GM13977 (cell line): ENCODE data around the gene PDE1C.

Experiments
- DNase-seq: peaks from one replicate; pipeline ENCODE4 v3.0.0; 2012; ENCODE audit warnings: low spot score
- in situ Hi-C: fragments of 300-500 bp; cut with MboI; formaldehyde crosslinking; loops from one replicate; pipeline ENCODE4 v1.12.0; 2022; ENCODE audit warnings: low sequenced_read_pairs, low pct_unique_long_range_greater_than_20kb, mixed read lengths, inconsistent platforms; ENCODE audit not compliant: unreplicated experiment
- TF ChIP-seq, protein P1 (sequence below): IDR thresholded peaks from 2 replicates; pipeline ENCODE4 v1.5.1; 2012; ENCODE audit warnings: mild to moderate bottlenecking, control low read depth; ENCODE audit not compliant: insufficient read depth; ENCODE audit errors: extremely low read depth, missing control alignments

Gene PDE1C

DNA sequence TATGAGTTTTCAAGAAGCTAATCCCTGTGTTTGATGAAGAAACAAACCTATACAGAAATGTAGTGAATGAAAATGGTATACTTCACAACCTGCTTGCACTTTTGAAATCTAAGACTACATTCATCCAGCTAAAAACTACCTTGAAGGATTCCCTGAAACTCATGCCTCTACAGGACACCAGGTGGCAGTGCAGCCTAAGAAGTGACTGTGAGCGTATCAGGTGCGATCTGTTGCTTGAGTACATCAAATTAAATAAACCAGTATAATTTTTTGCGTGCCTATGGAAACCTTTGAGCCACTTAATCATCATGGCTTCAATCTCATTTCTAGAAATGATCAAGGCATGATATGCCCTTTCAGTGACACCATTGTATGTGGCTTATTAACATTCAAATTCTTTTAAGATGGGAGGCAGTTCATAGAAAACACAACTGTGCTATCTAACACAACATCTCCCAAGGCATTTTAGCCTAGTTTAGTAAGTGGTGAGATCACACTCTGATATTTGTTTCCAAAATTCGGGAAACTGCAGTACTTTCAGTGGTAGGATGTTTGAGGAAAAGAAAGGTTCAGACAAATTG lies 325.8 kb downstream of the PDE1C start:
- peak; percentile 39 for DNase-seq

DNA sequence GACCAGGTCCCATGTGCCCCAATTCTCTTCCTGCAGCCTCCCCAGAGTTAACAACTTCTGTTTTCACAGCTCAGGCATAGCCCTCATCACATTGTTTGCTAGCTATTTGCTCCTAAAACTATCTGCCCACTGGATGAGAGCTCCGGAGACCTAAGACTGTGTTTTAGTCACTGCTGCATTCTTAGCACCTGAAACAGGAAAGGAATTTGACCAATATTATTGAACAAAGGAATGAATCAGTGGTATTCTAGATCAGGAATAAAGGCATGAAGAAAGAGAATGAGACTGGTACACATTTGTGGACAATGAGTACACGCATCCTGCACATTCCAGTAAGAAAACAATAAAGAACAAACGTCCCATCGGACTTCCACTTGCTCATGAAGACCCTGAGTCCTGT lies 328.4 kb downstream of the PDE1C start:
- DNase-seq, result no peak
- in situ Hi-C loops, result loop anchor here (25.0 kb wide), 2 partner anchors 305 to 595 kb away; no protein-coding TSS in a partner anchor
- TF ChIP-seq, protein P1, sequence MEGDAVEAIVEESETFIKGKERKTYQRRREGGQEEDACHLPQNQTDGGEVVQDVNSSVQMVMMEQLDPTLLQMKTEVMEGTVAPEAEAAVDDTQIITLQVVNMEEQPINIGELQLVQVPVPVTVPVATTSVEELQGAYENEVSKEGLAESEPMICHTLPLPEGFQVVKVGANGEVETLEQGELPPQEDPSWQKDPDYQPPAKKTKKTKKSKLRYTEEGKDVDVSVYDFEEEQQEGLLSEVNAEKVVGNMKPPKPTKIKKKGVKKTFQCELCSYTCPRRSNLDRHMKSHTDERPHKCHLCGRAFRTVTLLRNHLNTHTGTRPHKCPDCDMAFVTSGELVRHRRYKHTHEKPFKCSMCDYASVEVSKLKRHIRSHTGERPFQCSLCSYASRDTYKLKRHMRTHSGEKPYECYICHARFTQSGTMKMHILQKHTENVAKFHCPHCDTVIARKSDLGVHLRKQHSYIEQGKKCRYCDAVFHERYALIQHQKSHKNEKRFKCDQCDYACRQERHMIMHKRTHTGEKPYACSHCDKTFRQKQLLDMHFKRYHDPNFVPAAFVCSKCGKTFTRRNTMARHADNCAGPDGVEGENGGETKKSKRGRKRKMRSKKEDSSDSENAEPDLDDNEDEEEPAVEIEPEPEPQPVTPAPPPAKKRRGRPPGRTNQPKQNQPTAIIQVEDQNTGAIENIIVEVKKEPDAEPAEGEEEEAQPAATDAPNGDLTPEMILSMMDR, result no peak

More for the DNA sequence above, 325.8 kb downstream of the PDE1C start:
- TF ChIP-seq, protein P1, result peak; percentile 80
- in situ Hi-C loops, result loop anchor here (25.0 kb wide), 2 partner anchors 307 to 593 kb away; no protein-coding TSS in a partner anchor

DNA sequence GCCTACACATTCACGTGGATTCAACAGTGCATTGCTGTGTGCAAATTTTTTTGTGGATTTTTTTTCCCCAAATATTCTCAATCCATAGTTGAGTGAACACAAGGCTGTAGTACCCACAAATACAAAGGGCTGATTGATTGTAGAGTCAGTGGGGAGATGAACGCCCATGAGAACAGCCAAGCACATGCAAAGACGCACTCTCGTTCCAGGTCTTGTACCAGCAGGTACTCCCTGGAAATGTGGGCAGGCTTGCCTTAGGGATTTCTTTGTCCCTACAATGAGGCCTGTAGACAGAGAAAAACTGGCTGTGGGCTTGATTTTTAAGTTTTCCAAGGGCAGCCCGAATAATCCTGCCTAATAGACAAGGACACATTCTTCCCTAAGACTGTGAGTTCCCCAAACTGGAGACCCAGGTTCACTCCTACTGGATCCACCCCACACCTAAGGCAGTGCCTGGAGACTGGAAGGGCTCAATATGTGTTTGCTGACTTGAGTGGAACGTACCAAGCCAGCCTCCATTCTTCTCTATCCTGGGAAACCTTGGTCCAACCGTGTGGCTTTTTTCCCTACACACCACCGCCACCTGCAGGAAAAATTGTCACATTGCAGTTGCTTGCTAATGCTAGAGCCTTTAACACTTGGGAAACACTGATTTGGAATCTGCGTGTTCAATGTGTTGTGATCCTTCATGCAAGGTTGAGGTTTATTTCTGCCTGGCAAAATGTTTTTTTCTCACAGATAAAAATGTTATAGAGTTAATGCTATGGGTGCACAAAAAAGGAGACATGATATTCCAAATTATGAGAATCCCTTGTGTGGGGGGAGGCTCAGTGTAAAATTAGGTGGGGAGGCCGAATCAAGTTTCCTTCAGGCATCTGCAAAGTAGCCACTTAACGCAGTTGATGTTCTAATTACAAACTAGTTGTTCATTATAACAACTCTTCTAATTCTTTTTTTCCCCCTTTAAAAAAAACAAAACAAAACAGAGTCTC lies 333.9 kb downstream of the PDE1C start:
- DNase-seq, result peak; percentile 54
- in situ Hi-C loops, result loop anchor here (25.0 kb wide), 2 partner anchors 299 to 601 kb away; no protein-coding TSS in a partner anchor

DNA sequence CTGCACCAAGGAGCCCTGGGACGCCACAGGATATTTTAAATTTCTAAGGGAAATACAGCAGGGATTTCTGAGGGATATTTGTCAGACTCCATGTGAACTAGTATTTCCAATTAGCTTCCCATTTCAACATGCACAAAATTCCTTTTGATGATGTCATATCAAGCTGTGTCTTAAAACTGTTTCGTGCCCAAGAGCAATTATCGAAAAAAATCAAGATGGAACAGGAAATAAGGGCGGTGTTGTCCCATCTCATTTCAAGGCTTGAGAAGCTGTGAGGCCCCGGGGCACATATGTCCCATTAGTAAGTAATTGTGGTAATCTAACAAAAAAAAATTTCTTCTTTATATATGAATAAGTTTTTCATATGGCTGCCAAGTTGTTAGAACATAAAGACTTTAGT lies 335.8 kb downstream of the PDE1C start:
- DNase-seq, result no peak
- in situ Hi-C loops, result loop anchor here (25.0 kb wide), 2 partner anchors 297 to 603 kb away; no protein-coding TSS in a partner anchor
- TF ChIP-seq, protein P1, result no peak

More for the DNA sequence above, 333.9 kb downstream of the PDE1C start:
- TF ChIP-seq, protein P1, result peak; percentile 85

DNA sequence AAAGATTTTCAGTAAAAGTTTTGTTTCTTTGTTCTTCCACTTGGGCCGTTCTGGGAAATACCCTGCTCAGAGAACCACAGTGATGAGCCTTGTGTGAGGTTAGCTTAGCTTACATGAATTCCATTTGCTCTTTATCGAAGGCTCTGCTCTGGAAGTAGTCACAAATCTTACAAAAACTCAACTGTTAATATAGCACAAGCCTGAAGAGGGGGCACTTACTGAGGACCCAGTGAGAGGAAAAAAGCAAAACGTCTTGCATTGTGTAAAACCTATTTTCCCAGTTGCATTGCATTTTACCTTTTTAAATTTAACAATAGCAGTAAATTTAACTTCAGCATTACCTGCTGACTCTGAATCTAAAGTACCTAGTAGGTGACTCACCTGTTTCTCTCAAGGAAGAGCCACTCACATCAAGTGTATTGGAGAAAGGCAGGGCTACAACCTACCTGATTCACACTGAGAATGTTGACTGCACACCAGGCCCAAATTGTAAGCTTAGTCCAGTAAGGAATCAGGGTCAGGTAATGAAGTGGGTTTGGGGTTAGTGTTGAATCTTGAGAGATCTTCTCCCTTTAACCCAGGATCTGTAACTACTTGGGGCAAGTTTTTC lies 340.9 kb downstream of the PDE1C start:
- DNase-seq, result no peak
- in situ Hi-C loops, result loop anchor here (25.0 kb wide), 2 partner anchors 292 to 608 kb away; no protein-coding TSS in a partner anchor
- TF ChIP-seq, protein P1, result no peak

- no peak for DNase-seq
- in situ Hi-C loops, result loop anchor here (25.0 kb wide), 2 partner anchors 287 to 613 kb away; no protein-coding TSS in a partner anchor
- TF ChIP-seq, protein P1, result no peak
These were observed 345.5 kb downstream of the PDE1C start for GRCh38 chr7:31724696-31725095.
